Measurements from ENCODE around the gene GNB3.
"Not testable (repeated sequence)": the region's sequence is repeated elsewhere in the genome, so short reads cannot be mapped to it uniquely, and the experiment has no call there.

Gene GNB3

GRCh38 chr12:6871052-6871957 lies 30.6 kb downstream of the GNB3 start:
- no peak for DNase-seq (ENCODE audit: low read depth)

GRCh38 chr12:6872073-6873048 lies 31.6 kb downstream of the GNB3 start:
- DNase-seq (ENCODE audit: low read depth), result peak; percentile 25
- peak overlapping the region; percentile 62 for H3K4me3 ChIP-seq (ENCODE audit: low read depth, low read length)

More at GRCh38 chr12:6871052-6871957, 30.6 kb downstream of the GNB3 start:
- H3K4me3 ChIP-seq (ENCODE audit: low read depth, low read length), result peak overlapping the region; percentile 62

GRCh38 chr12:6873094-6874014 lies 32.6 kb downstream of the GNB3 start, which contains the start of gene SPSB2:
Gene SPSB2 (minus strand): TSS chr12:6873303. CDS start chr12:6872901, 402 bp downstream.
- peak; percentile 78 for DNase-seq (ENCODE audit: low read depth)
- H3K4me3 ChIP-seq (ENCODE audit: low read depth, low read length), result peak within 1 kb of the TSS; percentile 62

- H3K4me3 ChIP-seq (ENCODE audit: low read depth, low read length), result peak overlapping the region; percentile 62
These were observed 33.3 kb downstream of the GNB3 start for GRCh38 chr12:6874015-6874368.

GRCh38 chr12:6879824-6880223 lies 39.1 kb downstream of the GNB3 start:
- DNase-seq (ENCODE audit: low read depth); H3K4me3 ChIP-seq (ENCODE audit: low read depth, low read length): not testable (repeated sequence)

More at GRCh38 chr12:6874015-6874368, 33.3 kb downstream of the GNB3 start:
- not testable (repeated sequence) for DNase-seq (ENCODE audit: low read depth)

- DNase-seq (ENCODE audit: low read depth), result no peak
- no peak overlapping the region for H3K4me3 ChIP-seq (ENCODE audit: low read depth, low read length)
These were observed 42.5 kb downstream of the GNB3 start for GRCh38 chr12:6883252-6883651.

- H3K4me3 ChIP-seq (ENCODE audit: low read depth, low read length), result no peak overlapping the region
- no peak for DNase-seq (ENCODE audit: low read depth)
These were observed 43.0 kb downstream of the GNB3 start for GRCh38 chr12:6883683-6884082.

GRCh38 chr12:6884539-6884938 lies 43.8 kb downstream of the GNB3 start:
- H3K4me3 ChIP-seq (ENCODE audit: low read depth, low read length), result no peak overlapping the region
- DNase-seq (ENCODE audit: low read depth), result no peak

- not testable (repeated sequence) for H3K4me3 ChIP-seq (ENCODE audit: low read depth, low read length); DNase-seq (ENCODE audit: low read depth)
These were observed 45.7 kb downstream of the GNB3 start for GRCh38 chr12:6886206-6886999.

- no peak for DNase-seq (ENCODE audit: low read depth)
- no peak overlapping the region for H3K4me3 ChIP-seq (ENCODE audit: low read depth, low read length)
These were observed 46.7 kb downstream of the GNB3 start for GRCh38 chr12:6887460-6887859.

GRCh38 chr12:6888360-6888759 lies 47.6 kb downstream of the GNB3 start:
- H3K4me3 ChIP-seq (ENCODE audit: low read depth, low read length), result no peak overlapping the region
- no peak for DNase-seq (ENCODE audit: low read depth)

- H3K4me3 ChIP-seq (ENCODE audit: low read depth, low read length); DNase-seq (ENCODE audit: low read depth): not testable (repeated sequence)
These were observed 48.1 kb downstream of the GNB3 start for GRCh38 chr12:6888794-6889193.

- H3K4me3 ChIP-seq (ENCODE audit: low read depth, low read length); DNase-seq (ENCODE audit: low read depth): not testable (repeated sequence)
These were observed 49.2 kb downstream of the GNB3 start for GRCh38 chr12:6889775-6890573.

GRCh38 chr12:6890789-6891645 lies 50.3 kb downstream of the GNB3 start:
- peak overlapping the region; percentile 55 for H3K4me3 ChIP-seq (ENCODE audit: low read depth, low read length)
- DNase-seq (ENCODE audit: low read depth), result peak; percentile 87

- no peak for DNase-seq (ENCODE audit: low read depth)
- peak overlapping the region; percentile 55 for H3K4me3 ChIP-seq (ENCODE audit: low read depth, low read length)
These were observed 50.9 kb downstream of the GNB3 start for GRCh38 chr12:6891646-6892001.

GRCh38 chr12:6892683-6893082 lies 52.0 kb downstream of the GNB3 start:
- not testable (repeated sequence) for H3K4me3 ChIP-seq (ENCODE audit: low read depth, low read length); DNase-seq (ENCODE audit: low read depth)

GRCh38 chr12:6894321-6894720 lies 53.6 kb downstream of the GNB3 start:
- H3K4me3 ChIP-seq (ENCODE audit: low read depth, low read length), result no peak overlapping the region
- DNase-seq (ENCODE audit: low read depth), result no peak
